NCI-H2029 (cell line): ENCODE measurements around the gene DNM3.
"Not testable (repeated sequence)": the region's sequence is repeated elsewhere in the genome, so short reads cannot be mapped to it uniquely, and the experiment has no call there.

Source experiments
- DNase-seq: peaks from one replicate; lab custom pipeline; 2025; lab: John Stamatoyannopoulos, UW

Gene DNM3

DNA sequence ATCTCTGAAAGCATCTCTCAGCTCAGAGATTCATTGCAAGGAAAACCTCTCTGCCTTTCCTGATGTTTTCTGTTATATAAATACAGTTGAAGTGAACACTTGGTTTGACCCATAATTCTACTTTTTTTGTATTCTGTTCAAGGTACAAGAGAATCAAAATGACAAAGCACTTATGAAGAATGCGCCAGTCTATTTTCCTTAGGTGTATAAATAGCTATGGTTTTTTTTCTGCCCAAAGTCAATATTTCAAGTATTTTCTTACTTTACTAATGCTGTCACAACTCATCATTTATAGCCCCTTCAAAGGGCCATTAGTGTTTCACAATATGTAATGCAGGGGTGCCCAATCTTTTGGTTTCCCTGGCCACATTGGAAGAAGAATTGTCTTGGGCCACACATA lies 436.7 kb downstream of the DNM3 start:
- no peak for DNase-seq

DNA sequence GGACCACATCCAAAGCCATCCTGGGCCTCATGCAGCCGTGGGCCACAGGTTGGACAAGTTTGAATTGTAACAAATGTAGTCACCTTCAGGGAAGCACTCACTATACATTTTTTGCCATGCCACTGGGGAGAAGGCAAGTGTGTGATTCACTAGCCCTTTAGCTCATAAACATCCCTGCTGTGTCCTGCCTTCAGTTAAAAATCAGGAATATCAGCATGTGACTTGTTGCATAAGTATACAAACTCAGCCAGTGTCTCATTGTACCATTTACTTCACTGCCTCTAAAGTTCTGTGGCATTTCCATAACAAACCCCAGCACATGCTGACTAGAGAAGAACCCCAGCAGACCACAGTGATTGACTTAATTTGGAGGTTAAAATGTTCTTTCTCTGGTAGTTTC lies 437.2 kb downstream of the DNM3 start:
- DNase-seq = no peak

DNA sequence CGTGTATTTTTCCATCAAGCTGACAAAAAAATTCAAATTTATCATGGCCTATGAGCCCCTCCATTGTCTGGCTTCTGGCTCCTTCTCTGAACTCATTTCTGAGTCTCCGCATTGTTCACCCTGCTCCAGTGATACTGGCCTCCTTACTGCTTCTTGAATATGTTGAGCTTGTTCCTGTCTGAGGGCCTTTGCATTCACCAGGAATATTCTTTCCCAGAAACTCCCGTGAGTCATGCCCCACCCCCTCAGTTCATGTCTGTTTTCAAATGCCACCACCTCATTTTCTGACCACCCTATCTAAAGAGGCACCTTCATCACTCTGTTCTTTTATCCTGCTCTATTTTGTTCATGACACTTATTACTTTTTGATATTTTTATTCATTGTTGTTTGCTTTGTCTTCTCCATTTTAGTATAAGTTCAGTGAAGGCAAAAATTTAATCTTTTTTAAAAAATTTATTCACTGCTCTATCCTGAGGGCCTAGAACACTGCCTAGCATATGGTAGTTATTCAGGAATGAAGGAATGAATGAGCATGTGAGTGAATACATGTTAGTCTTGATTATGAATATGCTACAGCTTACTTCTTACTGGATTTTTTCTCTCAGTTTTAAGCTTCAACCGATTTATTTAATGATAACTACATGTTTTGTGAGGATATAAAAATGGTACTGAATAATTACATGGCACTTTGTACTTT lies 438.8 kb downstream of the DNM3 start:
- no peak for DNase-seq

DNA sequence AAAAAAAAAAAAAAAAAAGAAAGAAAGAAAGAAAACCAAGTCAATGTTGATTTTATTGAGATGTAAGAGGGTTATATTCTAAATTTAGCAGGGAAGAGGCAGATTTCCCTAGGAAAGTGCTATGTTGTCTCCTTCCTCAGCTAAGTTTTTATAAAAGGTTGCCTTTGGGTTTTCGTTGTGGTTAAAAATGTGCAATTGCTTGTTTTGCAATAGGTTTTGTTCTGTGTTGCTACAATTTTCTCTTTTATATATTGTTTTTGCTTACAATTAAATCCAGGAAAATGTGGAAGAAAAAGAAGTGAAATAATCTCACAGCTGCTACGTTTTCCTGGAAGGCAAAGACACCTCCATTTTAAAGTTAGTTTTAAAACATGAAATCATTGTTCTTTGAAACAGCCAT lies 442.5 kb downstream of the DNM3 start:
- no peak for DNase-seq

DNA sequence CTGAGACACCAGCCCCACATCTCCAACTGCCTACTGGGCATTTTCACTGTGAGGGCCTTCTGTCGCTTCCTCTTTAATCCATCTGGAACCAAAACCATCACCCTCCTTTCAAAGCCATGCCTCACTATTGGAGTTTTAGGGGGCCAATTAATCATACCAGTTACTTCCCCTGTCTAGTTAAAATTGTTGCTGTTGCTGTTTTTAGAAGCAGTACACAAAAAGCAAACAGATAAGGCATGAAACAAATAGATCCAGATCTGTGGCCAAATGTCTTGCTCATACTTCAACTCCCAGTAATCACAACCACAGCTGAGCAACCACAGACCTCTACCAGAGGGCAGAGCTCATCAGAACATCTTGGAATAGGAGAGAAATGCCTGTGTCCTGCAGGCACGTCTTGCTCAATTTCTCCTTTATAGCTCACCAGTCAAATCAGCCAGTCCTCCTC lies 445.4 kb downstream of the DNM3 start:
- no peak for DNase-seq

DNA sequence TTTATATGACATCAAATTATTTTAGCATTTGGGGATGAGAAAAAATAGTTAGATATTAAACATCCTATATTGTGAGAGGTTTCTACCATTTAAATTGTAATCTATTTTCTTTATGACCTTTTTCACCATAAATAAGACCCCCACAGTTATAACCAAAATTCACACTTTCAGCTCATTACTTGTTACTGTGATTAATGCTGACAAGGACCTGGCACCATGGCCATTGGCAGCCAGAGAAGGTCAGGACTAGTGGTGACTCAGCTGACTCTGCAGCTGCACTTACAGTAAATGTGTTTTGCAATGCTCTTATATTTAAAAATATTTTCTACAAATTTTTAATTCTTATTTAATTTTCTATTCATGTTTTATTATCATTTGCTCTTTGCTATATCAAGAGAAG lies 445.9 kb downstream of the DNM3 start:
- DNase-seq = no peak

DNA sequence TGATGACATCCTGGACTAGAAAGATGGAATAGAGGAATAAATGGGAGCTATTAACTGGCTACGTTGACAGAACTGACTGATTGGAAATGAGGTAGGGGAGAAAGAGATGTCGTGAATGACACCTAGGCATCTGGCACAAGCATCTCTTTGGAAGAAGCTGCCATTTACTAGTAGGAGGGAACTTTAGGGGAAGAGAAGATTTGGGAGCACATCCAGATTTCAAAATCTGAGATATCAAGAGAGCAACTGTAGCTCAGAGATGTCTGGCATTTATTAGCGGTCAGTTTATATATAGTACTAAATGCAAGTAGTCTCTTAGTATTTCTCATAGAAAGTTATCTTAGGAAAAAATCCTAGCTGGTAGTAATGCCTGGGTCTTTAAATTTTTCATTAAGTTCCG lies 447.3 kb downstream of the DNM3 start:
- DNase-seq = no peak

DNA sequence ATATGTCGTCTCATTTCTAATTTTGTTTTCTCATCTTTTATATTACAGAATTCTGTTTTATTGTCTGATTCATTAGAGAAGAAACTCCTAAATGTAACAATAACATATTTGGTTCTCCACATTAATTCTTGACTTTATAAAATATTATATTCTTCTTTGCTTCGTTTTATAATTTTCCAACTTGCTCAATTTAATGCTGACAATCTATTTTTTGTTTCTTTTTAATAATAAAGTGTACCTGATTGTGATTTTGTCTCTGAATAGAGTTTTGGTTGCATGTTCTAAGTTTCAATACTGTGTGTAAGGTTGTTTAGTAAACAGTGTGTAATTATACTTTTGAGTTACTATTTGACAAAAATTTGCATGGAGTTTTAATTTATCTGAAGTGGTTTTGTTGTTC lies 448.1 kb downstream of the DNM3 start:
- DNase-seq = no peak

DNA sequence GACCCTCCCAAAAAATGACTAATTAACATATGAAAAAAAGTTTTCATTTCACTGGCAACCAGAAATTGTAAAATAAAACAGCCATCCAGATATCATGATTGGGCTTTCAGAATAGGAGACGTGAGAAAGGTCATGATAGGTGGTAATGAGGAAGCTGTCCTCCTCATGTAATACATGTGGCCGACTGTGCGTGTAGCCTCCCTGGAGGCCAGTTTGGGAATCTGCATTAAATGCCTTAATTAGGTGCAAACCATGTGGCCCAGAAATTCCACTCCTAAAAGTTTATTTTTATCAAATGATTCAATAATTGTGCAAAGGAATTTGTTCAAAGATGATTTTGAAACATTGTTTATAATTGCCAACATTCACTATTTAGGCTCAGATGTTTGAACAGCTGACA lies 451.5 kb downstream of the DNM3 start:
- no peak for DNase-seq

DNA sequence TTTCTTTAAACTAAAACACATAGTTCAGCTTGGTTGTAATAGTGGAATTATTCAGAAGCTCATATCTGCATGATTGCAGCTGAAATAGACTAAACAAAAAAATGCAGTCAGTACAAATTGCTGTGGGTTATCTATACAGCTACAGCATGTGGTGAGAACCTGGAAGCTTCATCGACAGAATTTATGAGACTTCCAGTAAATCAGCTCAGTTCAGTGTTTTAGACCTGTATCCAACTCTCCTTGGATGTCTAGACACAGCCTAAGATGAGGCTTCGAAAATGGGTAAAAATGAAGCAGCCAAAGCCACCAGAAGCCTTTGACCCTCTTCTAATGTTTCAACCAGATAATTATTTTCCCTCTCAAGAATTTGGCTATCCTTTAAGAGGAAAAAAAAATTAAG lies 452.1 kb downstream of the DNM3 start:
- DNase-seq = no peak

DNA sequence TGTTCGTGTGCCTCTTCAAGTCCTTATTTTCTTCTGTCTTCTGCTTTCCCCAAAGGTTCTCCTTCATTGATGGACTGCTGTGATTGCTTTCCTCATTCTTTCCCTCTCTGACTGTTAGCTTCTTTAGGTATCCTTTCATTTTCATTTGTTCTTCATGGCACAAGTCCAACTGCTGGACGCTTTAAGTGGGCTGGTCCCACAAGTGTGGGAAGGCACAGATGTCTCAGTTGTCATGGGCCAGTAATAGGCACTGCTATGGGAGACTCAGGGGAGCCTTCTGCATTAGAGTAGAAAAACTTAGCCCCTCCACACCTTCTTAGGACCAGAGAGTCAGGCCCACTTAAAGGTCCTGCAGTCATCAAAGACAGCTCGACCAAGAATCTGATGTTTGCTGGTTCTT lies 456.8 kb downstream of the DNM3 start:
- DNase-seq = no peak

DNA sequence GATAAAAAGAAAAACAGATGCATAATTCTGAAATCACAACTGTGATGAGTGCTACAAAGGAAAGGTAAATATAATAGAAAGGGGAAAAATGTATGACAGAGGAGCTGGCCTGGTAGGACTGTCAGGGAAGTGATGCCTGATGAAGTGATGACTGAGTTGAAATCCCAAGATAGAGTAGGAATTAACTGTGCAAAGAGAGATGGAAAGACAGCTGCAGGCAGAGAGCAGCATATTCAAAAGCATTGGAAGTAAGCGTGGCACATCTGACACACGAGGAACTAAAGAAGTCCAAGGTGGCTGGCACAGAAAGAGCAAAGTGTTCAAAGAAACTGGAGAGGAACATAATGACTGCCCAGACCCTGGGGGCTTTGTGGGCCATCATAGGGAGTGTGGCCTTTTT lies 457.6 kb downstream of the DNM3 start:
- no peak for DNase-seq

DNA sequence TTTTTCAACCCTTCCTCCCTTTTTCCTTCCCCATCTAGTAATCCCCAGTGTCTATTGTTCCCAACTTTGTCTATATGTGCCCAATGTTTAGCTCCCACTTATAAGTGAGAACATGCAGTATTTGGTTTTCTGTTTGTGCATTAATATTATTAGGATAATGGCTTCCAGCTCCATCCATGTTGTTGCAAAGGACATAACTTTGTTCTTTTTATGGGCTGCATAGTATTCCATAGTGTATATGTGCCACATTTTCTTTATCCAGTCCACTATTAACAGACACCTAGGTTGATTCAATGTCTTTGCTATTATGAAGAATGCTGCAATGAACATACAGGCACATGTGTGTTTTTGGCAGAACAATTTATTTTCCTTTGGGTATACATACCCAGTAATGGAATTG lies 458.2 kb downstream of the DNM3 start:
- no peak for DNase-seq

DNA sequence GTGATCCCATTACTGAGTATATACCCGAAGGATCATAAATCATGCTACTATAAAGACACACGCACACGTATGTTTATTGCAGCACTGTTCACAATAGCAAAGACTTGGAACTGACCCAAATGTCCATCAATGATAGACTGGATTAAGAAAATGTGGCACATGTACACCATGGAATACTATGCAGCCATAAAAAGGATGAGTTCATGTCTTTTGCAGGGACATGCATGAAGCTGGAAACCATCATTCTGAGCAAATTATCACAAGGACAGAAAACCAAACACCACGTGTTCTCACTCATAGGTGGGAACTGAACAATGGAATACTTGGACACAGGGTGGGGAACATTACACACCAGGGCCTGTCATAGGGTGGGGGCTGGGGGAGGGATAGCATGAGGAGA lies 466.2 kb downstream of the DNM3 start:
- DNase-seq = not testable (repeated sequence)

DNA sequence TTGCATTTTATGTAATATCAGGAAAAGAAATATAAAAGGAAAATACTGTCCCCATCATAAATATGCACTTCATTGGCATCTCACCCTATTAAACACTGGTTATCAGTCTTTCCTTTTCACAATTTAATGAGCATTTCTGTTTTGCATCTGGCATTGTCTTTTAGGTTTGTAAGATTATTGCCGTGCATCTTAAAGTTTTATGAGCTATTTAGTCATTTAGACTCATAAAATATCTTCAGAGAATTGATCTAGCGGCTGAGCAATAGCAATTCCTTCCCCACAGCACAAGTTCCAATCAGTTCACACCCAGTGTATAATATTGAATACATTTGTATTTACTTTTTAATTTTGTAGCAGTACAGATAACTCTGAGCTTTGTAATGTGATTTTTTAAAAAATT lies 466.8 kb downstream of the DNM3 start:
- no peak for DNase-seq

DNA sequence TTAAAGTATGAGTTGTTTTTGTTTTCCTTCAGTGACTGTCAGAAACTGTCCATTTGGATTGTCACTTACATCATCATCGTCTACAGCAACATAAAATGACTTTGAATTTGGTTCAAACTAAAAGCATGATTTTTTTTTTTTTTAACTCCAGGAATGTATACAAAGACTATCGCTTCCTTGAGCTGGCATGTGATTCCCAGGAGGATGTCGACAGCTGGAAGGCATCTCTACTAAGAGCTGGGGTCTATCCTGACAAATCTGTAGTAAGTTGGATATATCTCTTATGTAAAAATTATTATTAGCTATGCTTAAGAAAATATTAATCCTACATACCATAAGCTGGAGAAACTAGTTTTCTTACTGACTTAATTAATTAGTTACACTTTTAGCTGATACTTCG lies 467.3 kb downstream of the DNM3 start:
- DNase-seq = no peak

DNA sequence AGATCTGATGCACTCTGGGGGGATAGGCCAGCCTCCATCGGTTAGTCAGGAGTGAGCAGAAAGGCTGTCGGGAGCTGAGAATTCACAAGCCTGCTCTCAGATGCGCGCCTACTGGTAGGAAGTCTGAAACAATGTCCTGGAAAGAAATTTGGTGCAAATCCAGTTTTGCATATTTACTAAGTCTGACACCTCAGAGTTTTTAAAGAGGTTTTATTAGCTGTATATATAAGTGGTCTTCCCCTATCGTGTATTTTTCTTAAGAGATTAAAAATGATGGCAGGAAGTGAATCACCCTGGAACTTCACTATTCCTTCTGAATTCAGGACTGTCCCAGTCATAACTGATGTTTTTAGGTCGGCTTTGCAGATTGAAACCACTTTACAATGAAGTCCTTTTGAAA lies 479.4 kb downstream of the DNM3 start:
- DNase-seq = no peak

DNA sequence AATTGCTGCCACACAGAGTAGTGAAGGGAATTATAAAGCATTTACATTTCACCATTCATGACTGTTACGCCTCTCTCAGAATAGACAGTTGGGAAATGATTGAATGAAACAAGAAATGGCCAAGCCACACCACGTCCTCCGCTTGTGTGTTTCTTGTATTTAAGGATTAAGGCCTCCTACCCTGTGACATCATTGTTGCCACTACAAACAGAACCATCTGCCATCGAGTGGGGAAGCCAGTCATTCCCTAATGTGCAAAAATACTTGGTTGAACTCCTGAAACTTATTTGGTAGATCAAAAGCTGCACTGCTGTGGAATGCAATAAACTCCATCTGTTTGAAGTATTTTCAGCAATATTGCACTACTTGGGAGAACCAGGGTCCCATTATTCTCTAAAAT lies 480.2 kb downstream of the DNM3 start:
- DNase-seq = no peak

DNA sequence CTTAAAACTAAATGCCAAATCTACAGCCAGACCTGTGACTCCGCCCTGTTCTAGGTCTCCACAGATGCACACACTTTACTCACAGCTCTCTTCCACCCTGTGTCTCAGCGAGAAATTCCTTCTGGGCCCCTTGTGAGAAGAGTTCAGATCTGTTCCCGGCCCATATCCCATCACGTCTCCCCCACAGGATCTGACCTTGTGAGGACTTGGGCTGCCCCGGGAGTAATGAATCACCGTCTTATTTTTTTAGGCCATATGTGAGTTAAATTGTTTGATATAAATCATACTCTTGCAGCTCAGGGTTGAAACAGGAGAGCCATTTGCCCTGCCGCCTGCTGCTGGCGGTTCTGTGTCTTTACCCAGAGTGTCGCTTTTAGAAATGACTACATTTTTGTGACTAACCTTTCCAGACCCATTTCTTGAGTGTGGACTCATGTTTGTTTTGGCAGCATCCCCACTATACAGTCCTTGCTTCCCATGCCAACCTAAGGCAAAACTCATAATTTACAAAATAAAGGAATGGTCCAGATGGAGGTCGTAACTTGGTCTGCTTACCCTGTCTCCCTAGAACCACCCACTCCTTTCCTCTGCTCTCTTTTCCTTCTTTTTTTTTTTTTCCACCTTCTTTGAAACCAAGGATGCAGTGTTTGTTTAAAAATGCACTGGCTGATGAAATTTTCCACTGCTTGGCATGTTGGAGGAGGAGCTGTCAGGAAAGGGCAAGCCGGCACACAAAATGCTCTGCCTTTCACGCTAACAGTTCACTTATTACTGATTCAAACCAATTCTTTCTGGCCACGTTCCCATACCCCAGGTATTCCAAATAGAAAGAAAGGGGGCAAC lies 481.1 kb downstream of the DNM3 start:
- no peak for DNase-seq

DNA sequence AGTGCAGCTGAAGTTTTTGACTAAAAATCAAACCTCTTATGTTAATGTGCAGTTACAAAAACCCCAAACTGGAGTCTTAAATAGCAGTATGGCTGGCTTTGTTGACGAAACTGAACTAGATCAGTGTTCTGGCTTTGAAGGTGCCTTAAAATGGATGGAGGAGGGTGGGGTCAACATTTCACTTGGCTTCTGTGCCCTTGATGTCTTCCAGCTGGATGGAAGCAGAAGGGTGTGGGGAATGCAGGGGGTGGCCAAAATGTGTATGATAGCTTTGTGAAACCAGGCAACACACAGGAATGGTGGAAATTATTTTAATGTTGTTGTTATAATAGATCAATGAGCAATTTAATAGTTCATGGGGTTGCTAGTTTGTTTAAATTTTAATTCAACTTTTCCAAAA lies 482.4 kb downstream of the DNM3 start:
- no peak for DNase-seq

DNA sequence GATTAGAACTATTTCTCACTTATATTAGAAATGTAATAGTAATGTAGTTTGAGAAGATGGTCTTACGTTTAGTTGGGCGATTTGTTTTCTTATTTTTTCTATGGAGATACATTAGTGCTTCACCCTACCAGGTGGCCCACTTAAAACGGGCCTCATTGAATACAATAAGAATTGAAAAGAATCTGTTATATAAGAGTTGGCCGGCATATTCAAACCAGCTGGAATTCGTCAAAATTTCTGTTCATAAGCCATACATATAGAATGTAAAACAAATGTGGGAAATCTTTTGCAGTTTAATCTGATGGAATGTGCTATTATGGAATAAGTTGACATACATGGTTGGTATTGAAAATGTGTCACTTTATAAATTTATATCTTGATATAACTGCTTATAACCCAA lies 482.8 kb downstream of the DNM3 start:
- no peak for DNase-seq

DNA sequence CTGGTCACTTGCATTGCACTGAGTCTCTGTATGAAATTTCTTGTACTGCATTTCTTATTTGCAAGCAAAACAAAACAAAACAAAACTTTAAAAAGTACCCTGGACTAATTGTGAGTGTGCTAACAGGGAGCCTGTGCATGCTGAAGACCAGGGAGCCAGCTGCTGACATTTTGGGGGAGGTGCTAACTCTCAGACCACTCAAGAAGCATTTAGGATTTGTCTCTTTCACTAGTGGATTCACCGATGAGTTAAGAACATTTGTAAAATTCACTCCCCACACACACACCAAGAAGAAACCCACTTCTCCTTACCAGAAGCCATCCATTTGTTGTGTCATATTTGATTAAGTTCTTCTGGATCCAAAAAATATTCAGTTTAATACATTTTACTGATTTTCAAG lies 483.5 kb downstream of the DNM3 start:
- DNase-seq = no peak

DNA sequence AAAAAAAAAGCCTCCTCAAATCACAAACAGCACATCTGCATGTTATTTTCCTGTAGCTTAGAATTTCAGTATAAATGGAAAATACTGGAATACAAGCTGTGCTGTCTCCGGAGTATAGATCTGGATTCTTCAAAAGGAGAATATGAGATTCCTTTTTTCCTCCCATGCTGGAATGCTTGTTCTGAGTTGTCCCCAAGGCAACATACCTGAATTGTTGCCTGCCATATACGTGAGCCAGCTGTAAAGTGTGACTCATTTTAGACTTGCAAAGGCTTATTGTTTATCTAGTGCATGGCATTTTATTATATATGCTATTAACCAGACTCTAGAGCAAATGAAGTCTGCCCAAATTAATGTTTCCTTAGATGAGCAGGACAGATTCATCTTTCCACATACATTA lies 484.2 kb downstream of the DNM3 start:
- no peak for DNase-seq

DNA sequence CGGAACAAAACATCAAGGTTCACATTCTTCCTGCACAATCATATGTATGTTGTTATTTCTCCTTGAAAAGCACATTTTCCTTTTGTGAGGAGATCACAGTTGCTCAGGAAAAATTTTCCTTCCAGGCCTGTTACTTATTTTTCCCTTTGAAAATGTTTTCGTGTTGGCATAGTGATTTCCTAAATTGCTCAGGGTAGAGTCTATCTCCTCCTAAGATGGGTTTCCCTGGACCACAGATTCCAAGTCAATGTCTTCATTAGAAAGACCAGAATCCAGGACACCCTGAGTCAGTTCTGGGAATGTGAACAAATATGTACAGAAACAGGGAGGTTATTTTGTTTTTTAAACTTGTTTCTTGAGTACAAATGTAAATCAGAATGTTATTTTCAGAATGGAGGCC lies 484.8 kb downstream of the DNM3 start:
- DNase-seq = no peak
